C4-2B (cell line): Measurements from ENCODE around the gene UCKL1.

ENCODE experiments used
- ZFX ChIP-seq: fragments of 450-650 bp; IDR thresholded peaks from 2 replicates; pipeline ENCODE4 v1.6.1; 2017
- TF ChIP-seq, protein P1 (sequence below): fragments of 450-650 bp; conservative IDR thresholded peaks from 2 replicates; pipeline ENCODE4 v1.5.1; 2017; ENCODE audit warnings: mild to moderate bottlenecking

DNA sequence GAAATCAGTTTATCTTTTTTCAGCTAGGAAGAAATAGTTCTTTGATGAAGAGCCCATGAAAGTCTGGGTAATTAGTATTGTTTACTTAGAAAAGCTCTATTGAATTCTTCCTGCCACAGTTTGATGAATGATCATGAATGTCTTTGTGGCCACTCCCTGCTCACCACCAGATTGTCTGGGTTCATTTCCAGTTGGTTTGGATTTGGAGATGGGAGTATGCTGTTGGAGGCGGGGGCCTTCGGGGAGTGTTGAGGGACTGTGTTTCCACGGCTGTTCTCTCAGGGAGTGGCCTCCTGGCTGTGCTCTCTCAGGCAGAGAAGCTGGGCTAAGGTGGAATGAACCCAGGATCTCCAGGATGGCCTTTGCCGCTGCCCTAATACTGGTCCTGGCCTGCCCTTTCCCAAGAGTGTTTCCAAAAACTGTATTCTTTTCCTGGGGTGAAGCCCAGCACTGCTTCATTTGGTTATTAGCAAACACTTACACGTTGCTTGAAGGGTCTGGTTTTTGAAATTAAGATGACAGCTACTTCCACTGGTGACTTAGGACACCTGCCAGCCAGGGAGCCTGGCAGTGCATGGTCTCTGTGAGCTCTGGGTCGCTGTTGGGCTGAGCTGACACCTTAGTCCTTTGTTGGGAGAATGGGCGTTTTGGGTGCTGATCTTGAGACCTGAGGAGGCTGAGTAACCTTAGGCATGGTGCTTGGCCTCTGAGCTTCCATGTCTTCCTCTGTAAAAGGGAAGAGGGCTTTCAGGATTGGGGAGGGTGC, 47.9 kb upstream of the UCKL1 start:
- TF ChIP-seq, protein P1, sequence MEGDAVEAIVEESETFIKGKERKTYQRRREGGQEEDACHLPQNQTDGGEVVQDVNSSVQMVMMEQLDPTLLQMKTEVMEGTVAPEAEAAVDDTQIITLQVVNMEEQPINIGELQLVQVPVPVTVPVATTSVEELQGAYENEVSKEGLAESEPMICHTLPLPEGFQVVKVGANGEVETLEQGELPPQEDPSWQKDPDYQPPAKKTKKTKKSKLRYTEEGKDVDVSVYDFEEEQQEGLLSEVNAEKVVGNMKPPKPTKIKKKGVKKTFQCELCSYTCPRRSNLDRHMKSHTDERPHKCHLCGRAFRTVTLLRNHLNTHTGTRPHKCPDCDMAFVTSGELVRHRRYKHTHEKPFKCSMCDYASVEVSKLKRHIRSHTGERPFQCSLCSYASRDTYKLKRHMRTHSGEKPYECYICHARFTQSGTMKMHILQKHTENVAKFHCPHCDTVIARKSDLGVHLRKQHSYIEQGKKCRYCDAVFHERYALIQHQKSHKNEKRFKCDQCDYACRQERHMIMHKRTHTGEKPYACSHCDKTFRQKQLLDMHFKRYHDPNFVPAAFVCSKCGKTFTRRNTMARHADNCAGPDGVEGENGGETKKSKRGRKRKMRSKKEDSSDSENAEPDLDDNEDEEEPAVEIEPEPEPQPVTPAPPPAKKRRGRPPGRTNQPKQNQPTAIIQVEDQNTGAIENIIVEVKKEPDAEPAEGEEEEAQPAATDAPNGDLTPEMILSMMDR, result no peak
- no peak for TF ChIP-seq ZFX
